Caco-2 (cell line): ENCODE measurements around the gene SNX15. TPM values are rescaled to one million over a fixed set of nuclear protein-coding genes. Genes with fewer than 3 reads are reported as not detected.
"Not testable (repeated sequence)": the region's sequence is repeated elsewhere in the genome, so short reads cannot be mapped to it uniquely, and the experiment has no call there.

Source experiments
- Bru-seq: library from RNA; stranded (reverse); fragments of 400-500 nt; gene quantifications from one replicate; lab custom pipeline; 2021; lab: Mats Ljungman, UMichigan
- BruChase-seq, 2 experiments: library from RNA; stranded (reverse); fragments of 400-500 nt; gene quantifications; one replicate each; lab custom pipeline; 2021; lab: Mats Ljungman, UMichigan
- BruUV-seq: library from RNA; stranded (reverse); fragments of 400-500 nt; replicated peaks from 2 replicates; lab custom pipeline; 2021; lab: Mats Ljungman, UMichigan
- CTCF ChIA-PET: fragments of 300-600 bp; sonication (Branson Sonifier 250); formaldehyde crosslinking; loops from one replicate; lab custom pipeline; 2022; ENCODE audit warnings: antibody characterized with exemption; lab: Charles Lee
- POLR2A ChIA-PET: fragments of 300-600 bp; sonication (Branson Sonifier 250); formaldehyde crosslinking; loops from one replicate; lab custom pipeline; 2022; ENCODE audit warnings: antibody characterized with exemption; lab: Charles Lee
- DNase-seq, 2 experiments: peaks; one replicate each; pipeline versions ENCODE4 v3.0.0 to v3.0.0-alpha.2; 2020 to 2022
- H3K27me3 ChIP-seq: replicated peaks from 2 replicates; pipeline ENCODE4 v1.6.0; 2011; ENCODE audit warnings: low read length; ENCODE audit not compliant: control insufficient read depth, insufficient read depth
- H3K36me3 ChIP-seq: 2 replicates; pipeline ENCODE4 v1.5.1; 2011; ENCODE audit warnings: low read length; ENCODE audit not compliant: control insufficient read depth, insufficient read depth
- H3K4me1 ChIP-seq: fragments of 250-450 bp; sonication (Bioruptor Pico); 2 replicates; pipeline ENCODE4 v1.5.1; 2020; ENCODE audit warnings: mild to moderate bottlenecking
- H3K4me3 ChIP-seq: 2 replicates; pipeline ENCODE4 v1.5.1; 2011; ENCODE audit warnings: low read depth, mild to moderate bottlenecking, control low read depth, low read length
- H3K9me3 ChIP-seq: fragments of 250-450 bp; sonication (Bioruptor Pico); 2 replicates; pipeline ENCODE4 v1.5.1; 2020; ENCODE audit warnings: mild to moderate bottlenecking, moderate library complexity
- H3K27ac Mint-ChIP-seq: one replicate; pipeline ENCODE4 v1.8.0; 2022; ENCODE audit warnings: mixed read lengths; ENCODE audit not compliant: unreplicated experiment
- H3K27me3 Mint-ChIP-seq: one replicate; pipeline ENCODE4 v1.8.0; 2022; ENCODE audit warnings: mixed read lengths; ENCODE audit not compliant: insufficient read depth, unreplicated experiment
- H3K36me3 Mint-ChIP-seq: one replicate; pipeline ENCODE4 v1.8.0; 2022; ENCODE audit warnings: mild to moderate bottlenecking, mixed read lengths; ENCODE audit not compliant: insufficient read depth, unreplicated experiment
- H3K4me1 Mint-ChIP-seq: one replicate; pipeline ENCODE4 v1.8.0; 2022; ENCODE audit warnings: low read depth, mixed read lengths; ENCODE audit not compliant: unreplicated experiment
- H3K4me3 Mint-ChIP-seq: one replicate; pipeline ENCODE4 v1.8.0; 2022; ENCODE audit warnings: mild to moderate bottlenecking, moderate library complexity, mixed read lengths; ENCODE audit not compliant: unreplicated experiment
- H3K9me3 Mint-ChIP-seq: one replicate; pipeline ENCODE4 v1.8.0; 2022; ENCODE audit warnings: mixed read lengths; ENCODE audit not compliant: unreplicated experiment
- intact Hi-C: fragments of 100-400 bp; cut with micrococcal nuclease; formaldehyde crosslinking; loops from one replicate; pipeline ENCODE4 v1.10.0; 2022; ENCODE audit not compliant: unreplicated experiment
- long read RNA-seq: library from polyadenylated mRNA; stranded (forward); transcript quantifications from one replicate; pipeline ENCODE4 v2.0.0, GENCODE V29; 2022
- total RNA-seq: library from RNA; stranded (reverse); gene quantifications from 2 replicates; pipeline ENCODE4 v1.2.3, GENCODE V29; 2022
- TF ChIP-seq, protein P1 (sequence below), 2 experiments: fragments of 200-600 bp in 1 of 2; IDR thresholded peaks; 1 replicate in 1 of 2; 2 replicates in 1 of 2; pipeline versions ENCODE4 v1.5.1 to v1.8.0; 2011 to 2022; ENCODE audit warnings: antibody characterized with exemption in 1 of 2, control low read depth in 1 of 2, inconsistent platforms in 1 of 2, low read depth in 1 of 2, low read length in 1 of 2, mild to moderate bottlenecking in 1 of 2, moderate library complexity in 1 of 2; ENCODE audit not compliant: insufficient read depth in 1 of 2, severe bottlenecking in 1 of 2, unreplicated experiment in 1 of 2

The SNX15 gene, protein sequence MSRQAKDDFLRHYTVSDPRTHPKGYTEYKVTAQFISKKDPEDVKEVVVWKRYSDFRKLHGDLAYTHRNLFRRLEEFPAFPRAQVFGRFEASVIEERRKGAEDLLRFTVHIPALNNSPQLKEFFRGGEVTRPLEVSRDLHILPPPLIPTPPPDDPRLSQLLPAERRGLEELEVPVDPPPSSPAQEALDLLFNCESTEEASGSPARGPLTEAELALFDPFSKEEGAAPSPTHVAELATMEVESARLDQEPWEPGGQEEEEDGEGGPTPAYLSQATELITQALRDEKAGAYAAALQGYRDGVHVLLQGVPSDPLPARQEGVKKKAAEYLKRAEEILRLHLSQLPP
- total RNA-seq, result 35.5 and 35.8 TPM in 2 replicates
- percentile 43 among the genes with signal in this experiment for Bru-seq, nascent RNA
- BruChase-seq, experiment 1, labeled RNA remaining after a 2-hour chase, result percentile 38 among the genes with signal in this experiment
- BruChase-seq, experiment 2, labeled RNA remaining after a 6-hour chase, result percentile 48 among the genes with signal in this experiment
- long read RNA-seq, transcript SNX15-202 (8 exons, 1,939 nt), result major isoform, 85 of 91 reads
- long read RNA-seq, transcript SNX15-201 (7 exons, 771 nt), result minor isoform, 5 of 91 reads
- long read RNA-seq, partial matches to known transcripts, result 0 of 91 reads
- long read RNA-seq, other reads (novel, unspliced or antisense), result 1 of 91 reads

DNA sequence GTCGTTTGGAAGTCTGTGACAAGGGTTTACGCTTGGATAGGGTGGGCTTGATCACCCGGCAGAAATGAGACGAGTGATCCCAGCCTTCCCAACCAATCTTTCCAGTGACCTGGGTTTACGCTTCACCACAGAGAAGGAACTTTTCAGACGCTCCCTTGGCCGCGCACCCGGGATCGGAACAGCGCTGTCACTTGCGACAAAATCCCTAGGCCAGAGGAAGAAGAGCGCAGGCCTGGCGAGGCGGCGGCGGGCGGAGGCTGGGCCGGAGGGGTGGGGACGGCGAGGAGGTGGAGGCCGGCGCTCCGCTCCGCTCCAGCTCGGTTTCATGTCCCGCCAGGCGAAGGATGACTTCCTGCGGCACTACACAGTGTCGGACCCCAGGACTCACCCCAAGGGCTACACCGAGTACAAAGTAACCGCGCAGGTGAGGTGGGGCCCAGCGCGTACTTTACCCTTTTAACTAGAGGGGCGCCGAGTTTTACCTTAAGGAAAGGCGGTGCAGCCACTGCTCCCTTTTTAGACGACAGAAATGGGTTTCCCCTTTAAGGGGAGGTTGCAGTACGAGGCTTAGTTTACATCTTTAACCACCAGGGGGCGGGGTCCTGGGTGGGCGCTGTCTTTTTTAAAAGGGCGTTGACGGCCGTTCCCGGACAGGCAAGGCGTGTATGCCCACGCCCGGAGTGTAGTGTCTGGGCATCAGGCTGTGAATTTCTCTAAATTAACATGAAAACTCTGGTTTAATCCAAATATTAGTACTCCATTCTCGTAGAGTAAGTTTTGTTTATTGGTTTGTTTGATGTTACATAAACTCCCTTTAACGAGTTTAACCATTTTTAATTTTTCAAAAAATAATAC, at the start of gene SNX15:
Gene SNX15, plus strand, starts transcription at position 227 of the 855 bp plus-strand sequence. Its CDS starts 99 bp downstream, at position 326.
- Histone ChIP-seq H3K4me3 (peak within 1 kb of the TSS; percentile 66), H3K27me3 (no peaks in the 10 kb centered on the region), H3K4me1 (no peaks in the 10 kb centered on the region; the same call in 1 of the 2 replicates), H3K36me3 (no peaks in the 10 kb centered on the region), H3K9me3 (no peaks in the 10 kb centered on the region)
- Mint-ChIP-seq H3K36me3 (no peaks in the 10 kb centered on the region), H3K27me3 (no peaks in the 10 kb centered on the region), H3K4me1 (peaks cover 7% of the 10 kb centered on the region), H3K9me3 (no peaks in the 10 kb centered on the region), H3K27ac (peak within 1 kb of the TSS; percentile 49), H3K4me3 (peak within 1 kb of the TSS; percentile 63)
- TSS peak; percentile 84 for BruUV-seq
- TF ChIP-seq, protein P1, sequence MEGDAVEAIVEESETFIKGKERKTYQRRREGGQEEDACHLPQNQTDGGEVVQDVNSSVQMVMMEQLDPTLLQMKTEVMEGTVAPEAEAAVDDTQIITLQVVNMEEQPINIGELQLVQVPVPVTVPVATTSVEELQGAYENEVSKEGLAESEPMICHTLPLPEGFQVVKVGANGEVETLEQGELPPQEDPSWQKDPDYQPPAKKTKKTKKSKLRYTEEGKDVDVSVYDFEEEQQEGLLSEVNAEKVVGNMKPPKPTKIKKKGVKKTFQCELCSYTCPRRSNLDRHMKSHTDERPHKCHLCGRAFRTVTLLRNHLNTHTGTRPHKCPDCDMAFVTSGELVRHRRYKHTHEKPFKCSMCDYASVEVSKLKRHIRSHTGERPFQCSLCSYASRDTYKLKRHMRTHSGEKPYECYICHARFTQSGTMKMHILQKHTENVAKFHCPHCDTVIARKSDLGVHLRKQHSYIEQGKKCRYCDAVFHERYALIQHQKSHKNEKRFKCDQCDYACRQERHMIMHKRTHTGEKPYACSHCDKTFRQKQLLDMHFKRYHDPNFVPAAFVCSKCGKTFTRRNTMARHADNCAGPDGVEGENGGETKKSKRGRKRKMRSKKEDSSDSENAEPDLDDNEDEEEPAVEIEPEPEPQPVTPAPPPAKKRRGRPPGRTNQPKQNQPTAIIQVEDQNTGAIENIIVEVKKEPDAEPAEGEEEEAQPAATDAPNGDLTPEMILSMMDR (IDR thresholded peaks at IDR 0.05; ENCODE audit: insufficient read depth in 1 of 2, low read depth in 1 of 2, low read length in 1 of 2, severe bottlenecking in 1 of 2, unreplicated experiment in 1 of 2), result peak; percentile 83 to 88
- ChIA-PET CTCF (interaction anchor here (0.6 to 1.9 kb wide), 5 partner anchors 13 to 39 kb away, joined by 3 to 12 read pairs (median 4); partner anchors contain the start of genes ARL2 and SAC3D1), POLR2A (interaction anchor here (0.5 kb wide), 1 partner anchor 92 kb away, joined by 3 read pairs; no protein-coding TSS in a partner anchor)
- intact Hi-C loops, result loop anchor here (1.0 to 5.0 kb wide), 3 partner anchors 13 to 55 kb away; partner anchors contain the start of genes ARL2, CDCA5 and ZFPL1
- DNase-seq, result peak; percentile 95 to 96

GRCh38 chr11:64983339-64983738, 43.9 kb upstream of the SNX15 start:
- H3K27me3 Mint-ChIP-seq, result peaks cover 13% of the 10 kb centered on the region
- H3K9me3 Mint-ChIP-seq, H3K36me3 Mint-ChIP-seq, BruUV-seq, H3K9me3 ChIP-seq, DNase-seq, H3K36me3 ChIP-seq, H3K4me3 ChIP-seq, H3K4me1 ChIP-seq, CTCF ChIA-PET, H3K4me3 Mint-ChIP-seq, intact Hi-C loops, POLR2A ChIA-PET, H3K27ac Mint-ChIP-seq, H3K4me1 Mint-ChIP-seq, H3K27me3 ChIP-seq: not testable (repeated sequence)

GRCh38 chr11:64987998-64988854, 39.0 kb upstream of the SNX15 start:
- Histone ChIP-seq H3K4me3 (no peak overlapping the region), H3K4me1 (no peaks in the 10 kb centered on the region), H3K9me3 (no peaks in the 10 kb centered on the region), H3K27me3 (no peaks in the 10 kb centered on the region), H3K36me3 (no peaks in the 10 kb centered on the region)
- POLR2A ChIA-PET, result no interaction called here
- Mint-ChIP-seq H3K27me3 (no peaks in the 10 kb centered on the region), H3K4me1 (no peaks in the 10 kb centered on the region), H3K27ac (no peak overlapping the region), H3K9me3 (no peaks in the 10 kb centered on the region), H3K4me3 (no peak overlapping the region), H3K36me3 (no peaks in the 10 kb centered on the region)
- CTCF ChIA-PET, result interaction anchor here (0.6 to 1.4 kb wide), 2 partner anchors 9 to 17 kb away, joined by 3 to 4 read pairs; partner anchors contain the start of gene BATF2
- intact Hi-C loops, result no loop called here
- DNase-seq, result no peak
- TF ChIP-seq, protein P1 (IDR thresholded peaks at IDR 0.05; ENCODE audit: insufficient read depth in 1 of 2, low read depth in 1 of 2, low read length in 1 of 2, severe bottlenecking in 1 of 2, unreplicated experiment in 1 of 2), result no peak
- no TSS peak for BruUV-seq
